Cardiac fibroblast (primary cell): Measurements from ENCODE around the gene MRGPRX2.

Experiments
- DNase-seq, 2 donors: peaks; one replicate each; pipeline versions ENCODE4 v3.0.0 to v3.0.0-alpha.2; 2010; ENCODE audit warnings: low read depth in 2 of 2
- H3K4me3 ChIP-seq, 2 donors: replicated peaks in 1 of 2; 1 replicate in 1 of 2; 2 replicates in 1 of 2; pipeline ENCODE4 v1.5.1; 2011; ENCODE audit warnings: low read depth in 2 of 2, low read length in 2 of 2, mild to moderate bottlenecking in 2 of 2, moderate library complexity in 1 of 2
- CTCF ChIP-seq: IDR thresholded peaks from one replicate; pipeline ENCODE4 v1.5.1; 2011; ENCODE audit warnings: low read depth, mild to moderate bottlenecking, low read length, inconsistent platforms

MRGPRX2 gene

DNA sequence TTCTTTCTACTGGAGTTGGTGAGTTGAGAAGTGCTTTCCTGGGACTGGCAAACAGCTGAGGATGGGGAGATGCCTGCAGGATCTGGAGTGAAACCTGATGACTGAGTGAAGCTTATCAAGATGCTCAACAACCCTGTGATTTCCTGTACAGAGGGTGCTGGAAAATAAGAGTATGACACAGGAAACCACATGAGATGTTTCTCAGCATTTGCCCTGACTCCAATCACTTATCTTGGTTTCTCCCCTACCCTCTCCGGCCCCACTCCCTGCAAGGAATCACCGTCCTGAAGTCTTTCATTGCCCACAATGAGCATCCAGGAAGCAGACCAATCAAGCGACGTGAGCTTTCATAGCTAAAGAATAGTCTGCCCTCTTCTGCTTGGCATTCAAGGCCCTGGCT lies at the start of gene MRGPRX2:
Gene MRGPRX2 (minus strand): TSS at position 89 of the 400 bp plus-strand sequence. CDS start 4,315 bp downstream, outside the sequence.
- DNase-seq, result peak in 1 of 2 donors; percentile 18
- no peak for TF ChIP-seq CTCF

GRCh38 chr11:19110295-19110694 lies 49.8 kb upstream of the MRGPRX2 start:
- TF ChIP-seq CTCF, result no peak
- H3K4me3 ChIP-seq, result no peak overlapping the region
- DNase-seq, result peak in 1 of 2 donors; percentile 7

More for the DNA sequence above, at the start of gene MRGPRX2:
- no peak within 1 kb of the TSS for H3K4me3 ChIP-seq

- H3K4me3 ChIP-seq, result no peak overlapping the region
- TF ChIP-seq CTCF, result no peak
- DNase-seq, result no peak
These were observed 46.6 kb upstream of the MRGPRX2 start for GRCh38 chr11:19107125-19107524.

DNA sequence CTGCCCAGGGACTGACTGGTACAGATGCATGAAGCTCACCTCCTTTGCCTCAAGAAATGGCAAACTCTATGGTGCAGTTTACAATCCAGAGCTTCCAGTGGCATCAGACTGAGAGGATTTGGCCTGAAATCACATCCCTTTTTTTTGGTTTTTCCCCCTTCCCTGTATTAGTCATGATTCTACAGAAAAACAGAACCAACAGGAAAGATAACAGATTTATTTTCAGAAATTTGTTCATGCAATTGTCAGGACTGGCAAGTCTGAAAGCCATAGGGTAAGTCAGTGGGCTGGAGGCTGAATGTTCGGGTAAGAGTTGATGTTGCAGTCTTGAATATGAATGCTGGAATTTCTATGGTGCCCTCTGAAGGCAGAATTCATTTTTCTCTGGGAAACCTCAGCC lies 44.5 kb upstream of the MRGPRX2 start:
- no peak for DNase-seq
- TF ChIP-seq CTCF, result no peak
- H3K4me3 ChIP-seq, result no peak overlapping the region

DNA sequence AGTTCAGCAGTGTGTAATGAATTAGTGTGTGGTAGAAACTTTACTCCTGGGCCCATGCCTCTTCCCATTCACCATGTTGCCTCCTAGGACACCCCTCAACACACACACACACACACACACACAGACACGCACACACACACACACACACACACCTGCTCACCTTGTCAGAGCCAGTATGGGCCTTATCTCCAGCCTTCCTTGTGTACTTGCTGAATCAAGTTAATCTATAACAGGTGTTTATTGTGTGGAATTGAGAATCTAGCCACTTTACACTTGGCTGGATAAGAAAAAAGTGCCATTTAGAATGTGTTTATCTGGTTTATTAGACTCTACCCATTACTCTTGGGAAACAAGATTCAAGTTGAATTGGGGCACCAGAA lies 42.0 kb upstream of the MRGPRX2 start:
- no peak overlapping the region for H3K4me3 ChIP-seq
- no peak for DNase-seq
- no peak for TF ChIP-seq CTCF

GRCh38 chr11:19101796-19102520 lies 41.4 kb upstream of the MRGPRX2 start:
- DNase-seq, result no peak
- no peak overlapping the region for H3K4me3 ChIP-seq
- no peak for TF ChIP-seq CTCF

GRCh38 chr11:19100885-19101284 lies 40.4 kb upstream of the MRGPRX2 start:
- no peak overlapping the region for H3K4me3 ChIP-seq
- no peak for TF ChIP-seq CTCF
- DNase-seq, result no peak
